Lower lobe of right lung (tissue), 2 donors: Measurements from ENCODE around the gene CD93. TPM values are rescaled to one million over a fixed set of nuclear protein-coding genes. Genes with fewer than 3 reads are reported as not detected.

Experiments
- ATAC-seq, 2 donors: fragments of 200-7000 bp; cut with Tn5 transposase; one replicate each; pipeline ENCODE4 v1.9.1; 2020 to 2022; ENCODE audit warnings: mild to moderate bottlenecking in 2 of 2, moderate library complexity in 2 of 2
- DNase-seq: peaks from one replicate; pipeline ENCODE4 v3.0.0-alpha.2; 2020
- H3K27ac ChIP-seq: fragments of 200-600 bp; one replicate; pipeline ENCODE4 v1.8.0; 2022
- H3K27me3 ChIP-seq: fragments of 200-600 bp; one replicate; pipeline ENCODE4 v1.8.0; 2022; ENCODE audit warnings: low read depth
- H3K36me3 ChIP-seq: fragments of 200-600 bp; one replicate; pipeline ENCODE4 v1.8.0; 2022; ENCODE audit warnings: mild to moderate bottlenecking
- H3K4me1 ChIP-seq: fragments of 200-600 bp; one replicate; pipeline ENCODE4 v1.8.0; 2022
- H3K4me3 ChIP-seq: fragments of 200-600 bp; one replicate; pipeline ENCODE4 v1.8.0; 2022; ENCODE audit warnings: mild to moderate bottlenecking
- H3K9me3 ChIP-seq: fragments of 200-600 bp; one replicate; pipeline ENCODE4 v1.8.0; 2022
- CTCF ChIP-seq: fragments of 200-600 bp; IDR thresholded peaks from one replicate; pipeline ENCODE4 v1.8.0; 2022; ENCODE audit warnings: antibody characterized with exemption, mild to moderate bottlenecking
- intact Hi-C: fragments of 100-400 bp; cut with DNase I; formaldehyde crosslinking; loops from one replicate; pipeline ENCODE4 v1.11.0; 2022
- total RNA-seq: library from RNA; stranded (reverse); fragmentation: NEBNext Ultra II Directional; extraction: Animal tissue kit (Norgen Biotek cat#: 25700); gene quantifications from one replicate; pipeline ENCODE4 v1.2.1, GENCODE V29; 2021
- donor health status: DM: no; HTN: yes; CAD: no; lungs with severe emphysema.

Gene CD93
- total RNA-seq, 1 donor from 2014 or later, result 99.7 TPM

- Histone ChIP-seq H3K4me1 (peaks cover 6% of the 10 kb centered on the region), H3K27ac (no peak overlapping the region), H3K36me3 (no peaks in the 10 kb centered on the region), H3K27me3 (peaks cover 4% of the 10 kb centered on the region), H3K4me3 (no peak overlapping the region), H3K9me3 (no peaks in the 10 kb centered on the region)
- intact Hi-C loops, result no loop called here
- ATAC-seq, result no peak
- no peak for TF ChIP-seq CTCF
- DNase-seq, result no peak
Observed at GRCh38 chr20:23042270-23042669, 43.9 kb downstream of the CD93 start.

- Histone ChIP-seq H3K9me3 (no peaks in the 10 kb centered on the region), H3K27me3 (peaks cover 22% of the 10 kb centered on the region), H3K27ac (no peak overlapping the region), H3K36me3 (no peaks in the 10 kb centered on the region), H3K4me1 (no peaks in the 10 kb centered on the region), H3K4me3 (no peak overlapping the region)
- DNase-seq (no peak), ATAC-seq (no peak)
- TF ChIP-seq CTCF, result no peak
- intact Hi-C loops, result no loop called here
Observed at GRCh38 chr20:23039885-23040508, 46.1 kb downstream of the CD93 start.

GRCh38 chr20:23039136-23039875 lies 46.8 kb downstream of the CD93 start:
- DNase-seq (no peak), ATAC-seq (no peak)
- H3K4me1 ChIP-seq, result no peaks in the 10 kb centered on the region
- peaks cover 29% of the 10 kb centered on the region for H3K27me3 ChIP-seq
- TF ChIP-seq CTCF, result no peak
- no peak overlapping the region for H3K4me3 ChIP-seq
- intact Hi-C loops, result no loop called here
- H3K9me3 ChIP-seq, result no peaks in the 10 kb centered on the region
- no peak overlapping the region for H3K27ac ChIP-seq
- H3K36me3 ChIP-seq, result no peaks in the 10 kb centered on the region

GRCh38 chr20:23037017-23037481 lies 49.1 kb downstream of the CD93 start:
- H3K36me3 ChIP-seq, result no peaks in the 10 kb centered on the region
- no peak overlapping the region for H3K27ac ChIP-seq
- no peak for TF ChIP-seq CTCF
- H3K4me1 ChIP-seq, result no peaks in the 10 kb centered on the region
- no peaks in the 10 kb centered on the region for H3K9me3 ChIP-seq
- peaks cover 31% of the 10 kb centered on the region for H3K27me3 ChIP-seq
- DNase-seq (no peak), ATAC-seq (no peak)
- intact Hi-C loops, result no loop called here
- no peak overlapping the region for H3K4me3 ChIP-seq

- no peaks in the 10 kb centered on the region for H3K9me3 ChIP-seq
- no peak for ATAC-seq
- no peak overlapping the region for H3K27ac ChIP-seq
- no peak overlapping the region for H3K4me3 ChIP-seq
- intact Hi-C loops, result no loop called here
- TF ChIP-seq CTCF, result no peak
- no peaks in the 10 kb centered on the region for H3K4me1 ChIP-seq
- H3K27me3 ChIP-seq, result peaks cover 31% of the 10 kb centered on the region
- H3K36me3 ChIP-seq, result no peaks in the 10 kb centered on the region
- no peak for DNase-seq
Observed at GRCh38 chr20:23036371-23036770, 49.8 kb downstream of the CD93 start.
